ENCODE results near the gene FBXO34. TPM values are rescaled to one million over a fixed set of nuclear protein-coding genes. Genes with fewer than 3 reads are reported as not detected.

FBXO34 gene
- total RNA-seq, 2 donors from 2014 or later, result 44.1 to 51.6 TPM

- WGBS, 2 experiments (ENCODE audit: insufficient coverage in 1 of 2, insufficient read length in 1 of 2), result 88% methylated on average over 2 of the region's 2 CpGs; no CpG with 5 or more reads in 1 of the 2 experiments
These were observed 64.9 kb downstream of the FBXO34 start for GRCh38 chr14:55336162-55336561.

DNA sequence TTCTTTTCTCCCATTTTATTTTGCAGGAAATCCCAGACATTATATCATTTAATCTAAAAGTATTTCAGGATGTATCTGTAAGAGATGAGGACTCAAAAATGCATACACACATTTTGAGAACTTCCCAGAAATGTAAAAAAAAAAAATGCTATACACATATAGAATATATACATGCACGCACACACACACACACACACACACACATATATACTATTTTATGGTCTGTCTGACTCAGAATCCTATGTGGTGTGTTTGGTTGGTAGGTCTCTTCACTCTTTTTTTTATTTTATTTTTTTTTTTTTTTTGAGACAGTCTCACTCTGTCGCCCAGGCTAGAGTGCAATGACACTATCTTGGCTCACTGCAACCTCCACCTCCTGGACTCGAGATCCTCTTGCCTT is 65.5 kb downstream of the FBXO34 start:
- Histone ChIP-seq H3K27me3 (ENCODE audit: control insufficient read depth, insufficient read depth, low read length, poor library complexity, severe bottlenecking) (no peaks in the 10 kb centered on the region), H3K9ac (ENCODE audit: extremely low read depth, low read length, poor library complexity, severe bottlenecking) (no peak overlapping the region), H3K9me3 (ENCODE audit: control insufficient read depth, low read length) (no peaks in the 10 kb centered on the region), H3K27ac (ENCODE audit: low read depth, low read length) (no peak overlapping the region), H3K4me3 (ENCODE audit: low read length) (no peak overlapping the region), H3K4me1 (ENCODE audit: control insufficient read depth, insufficient read depth, low read length) (peaks cover 25% of the 10 kb centered on the region), H3K36me3 (ENCODE audit: control insufficient read depth, insufficient read depth, low read length) (peaks cover 31% of the 10 kb centered on the region)
- H3K9me3 Mint-ChIP-seq, result no peaks in the 10 kb centered on the region
- no peaks in the 10 kb centered on the region for H3K27me3 Mint-ChIP-seq (ENCODE audit: insufficient read depth)
- peaks cover 12% of the 10 kb centered on the region for H3K36me3 Mint-ChIP-seq (ENCODE audit: low read depth)
- H3K4me3 Mint-ChIP-seq, result no peak overlapping the region
- H3K27ac Mint-ChIP-seq, result no peak overlapping the region
- no peak for DNase-seq
- TF ChIP-seq, protein P1, sequence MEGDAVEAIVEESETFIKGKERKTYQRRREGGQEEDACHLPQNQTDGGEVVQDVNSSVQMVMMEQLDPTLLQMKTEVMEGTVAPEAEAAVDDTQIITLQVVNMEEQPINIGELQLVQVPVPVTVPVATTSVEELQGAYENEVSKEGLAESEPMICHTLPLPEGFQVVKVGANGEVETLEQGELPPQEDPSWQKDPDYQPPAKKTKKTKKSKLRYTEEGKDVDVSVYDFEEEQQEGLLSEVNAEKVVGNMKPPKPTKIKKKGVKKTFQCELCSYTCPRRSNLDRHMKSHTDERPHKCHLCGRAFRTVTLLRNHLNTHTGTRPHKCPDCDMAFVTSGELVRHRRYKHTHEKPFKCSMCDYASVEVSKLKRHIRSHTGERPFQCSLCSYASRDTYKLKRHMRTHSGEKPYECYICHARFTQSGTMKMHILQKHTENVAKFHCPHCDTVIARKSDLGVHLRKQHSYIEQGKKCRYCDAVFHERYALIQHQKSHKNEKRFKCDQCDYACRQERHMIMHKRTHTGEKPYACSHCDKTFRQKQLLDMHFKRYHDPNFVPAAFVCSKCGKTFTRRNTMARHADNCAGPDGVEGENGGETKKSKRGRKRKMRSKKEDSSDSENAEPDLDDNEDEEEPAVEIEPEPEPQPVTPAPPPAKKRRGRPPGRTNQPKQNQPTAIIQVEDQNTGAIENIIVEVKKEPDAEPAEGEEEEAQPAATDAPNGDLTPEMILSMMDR (conservative IDR thresholded peaks at IDR 0.05), result no peak
- 94 to 98% methylated on average over 2 of the region's 3 CpGs for WGBS, 2 experiments (ENCODE audit: insufficient coverage in 1 of 2, insufficient read length in 1 of 2)
- peaks cover 49% of the 10 kb centered on the region for H3K4me1 Mint-ChIP-seq

More at GRCh38 chr14:55336162-55336561, 64.9 kb downstream of the FBXO34 start:
- H3K4me1 Mint-ChIP-seq, result peaks cover 49% of the 10 kb centered on the region
- no peak for DNase-seq
- TF ChIP-seq, protein P1 (conservative IDR thresholded peaks at IDR 0.05), result no peak
- H3K27ac Mint-ChIP-seq, result no peak overlapping the region
- Histone ChIP-seq H3K27me3 (ENCODE audit: control insufficient read depth, insufficient read depth, low read length, poor library complexity, severe bottlenecking) (no peaks in the 10 kb centered on the region), H3K36me3 (ENCODE audit: control insufficient read depth, insufficient read depth, low read length) (peaks cover 31% of the 10 kb centered on the region), H3K27ac (ENCODE audit: low read depth, low read length) (no peak overlapping the region), H3K4me1 (ENCODE audit: control insufficient read depth, insufficient read depth, low read length) (peaks cover 25% of the 10 kb centered on the region), H3K9ac (ENCODE audit: extremely low read depth, low read length, poor library complexity, severe bottlenecking) (no peak overlapping the region), H3K9me3 (ENCODE audit: control insufficient read depth, low read length) (no peaks in the 10 kb centered on the region), H3K4me3 (ENCODE audit: low read length) (no peak overlapping the region)
- no peaks in the 10 kb centered on the region for H3K27me3 Mint-ChIP-seq (ENCODE audit: insufficient read depth)
- H3K9me3 Mint-ChIP-seq, result no peaks in the 10 kb centered on the region
- peaks cover 12% of the 10 kb centered on the region for H3K36me3 Mint-ChIP-seq (ENCODE audit: low read depth)
- H3K4me3 Mint-ChIP-seq, result no peak overlapping the region

- WGBS, 2 experiments (ENCODE audit: insufficient coverage in 1 of 2, insufficient read length in 1 of 2), result 56 to 79% methylated on average over 1 to 2 of the region's 2 CpGs
- TF ChIP-seq, protein P1 (conservative IDR thresholded peaks at IDR 0.05), result no peak
- H3K4me1 ChIP-seq (ENCODE audit: control insufficient read depth, insufficient read depth, low read length), result peaks cover 6% of the 10 kb centered on the region
- no peaks in the 10 kb centered on the region for H3K9me3 ChIP-seq (ENCODE audit: control insufficient read depth, low read length)
- Mint-ChIP-seq H3K4me3 (no peak overlapping the region), H3K36me3 (ENCODE audit: low read depth) (peaks cover 11% of the 10 kb centered on the region), H3K27ac (peak overlapping the region; percentile 30), H3K4me1 (peaks cover 37% of the 10 kb centered on the region), H3K27me3 (ENCODE audit: insufficient read depth) (no peaks in the 10 kb centered on the region), H3K9me3 (no peaks in the 10 kb centered on the region)
- no peak overlapping the region for H3K9ac ChIP-seq (ENCODE audit: extremely low read depth, low read length, poor library complexity, severe bottlenecking)
- H3K36me3 ChIP-seq (ENCODE audit: control insufficient read depth, insufficient read depth, low read length), result peaks cover 35% of the 10 kb centered on the region
- no peaks in the 10 kb centered on the region for H3K27me3 ChIP-seq (ENCODE audit: control insufficient read depth, insufficient read depth, low read length, poor library complexity, severe bottlenecking)
- H3K4me3 ChIP-seq (ENCODE audit: low read length), result no peak overlapping the region
- no peak for DNase-seq
- no peak overlapping the region for H3K27ac ChIP-seq (ENCODE audit: low read depth, low read length)
These were observed 68.5 kb downstream of the FBXO34 start for GRCh38 chr14:55339770-55340169.
